ENCODE data around the gene ARHGAP42.

Gene ARHGAP42

DNA sequence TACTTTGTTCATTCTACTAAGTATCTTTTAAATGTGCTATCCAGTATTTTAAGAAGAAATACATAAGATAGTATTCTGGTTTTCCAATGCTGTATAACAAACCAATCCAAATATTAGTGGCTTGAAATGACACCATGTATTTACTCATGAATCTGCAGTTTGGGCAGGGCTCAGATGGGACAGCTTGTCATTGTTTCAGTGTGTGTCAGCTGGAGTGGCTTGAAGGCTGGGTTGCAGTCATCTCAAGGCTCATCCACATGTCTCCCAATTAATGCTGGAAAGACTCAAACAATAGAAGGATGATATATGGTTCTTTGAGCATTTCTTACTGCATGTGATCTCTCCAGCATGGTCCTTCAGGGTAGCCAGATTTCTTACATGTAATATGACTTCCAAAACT lies 146.2 kb downstream of the ARHGAP42 start:
- no peak for DNase-seq (ENCODE audit: low read depth)

GRCh38 chr11:100835854-100836253 lies 148.8 kb downstream of the ARHGAP42 start:
- no peak for DNase-seq (ENCODE audit: low read depth)

DNA sequence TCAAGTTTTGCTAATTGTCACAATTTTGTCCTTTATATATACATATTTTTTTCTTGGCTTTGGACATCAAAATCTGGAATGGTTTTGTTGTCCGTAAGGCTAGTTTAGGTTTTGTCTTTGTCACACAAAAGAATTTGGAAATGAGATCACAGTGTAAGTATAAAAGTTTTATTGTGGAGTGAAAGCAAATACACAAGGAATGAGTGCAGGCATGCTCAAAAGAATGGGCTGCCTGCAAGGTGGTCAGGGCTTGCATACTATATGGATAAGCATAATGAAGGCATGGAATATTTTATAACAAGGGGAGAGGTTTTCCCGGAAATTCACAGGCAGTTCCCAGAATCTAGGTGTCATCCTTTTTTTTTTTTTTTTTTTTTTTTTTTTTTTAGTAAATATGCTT lies 150.2 kb downstream of the ARHGAP42 start:
- DNase-seq (ENCODE audit: low read depth): no peak

DNA sequence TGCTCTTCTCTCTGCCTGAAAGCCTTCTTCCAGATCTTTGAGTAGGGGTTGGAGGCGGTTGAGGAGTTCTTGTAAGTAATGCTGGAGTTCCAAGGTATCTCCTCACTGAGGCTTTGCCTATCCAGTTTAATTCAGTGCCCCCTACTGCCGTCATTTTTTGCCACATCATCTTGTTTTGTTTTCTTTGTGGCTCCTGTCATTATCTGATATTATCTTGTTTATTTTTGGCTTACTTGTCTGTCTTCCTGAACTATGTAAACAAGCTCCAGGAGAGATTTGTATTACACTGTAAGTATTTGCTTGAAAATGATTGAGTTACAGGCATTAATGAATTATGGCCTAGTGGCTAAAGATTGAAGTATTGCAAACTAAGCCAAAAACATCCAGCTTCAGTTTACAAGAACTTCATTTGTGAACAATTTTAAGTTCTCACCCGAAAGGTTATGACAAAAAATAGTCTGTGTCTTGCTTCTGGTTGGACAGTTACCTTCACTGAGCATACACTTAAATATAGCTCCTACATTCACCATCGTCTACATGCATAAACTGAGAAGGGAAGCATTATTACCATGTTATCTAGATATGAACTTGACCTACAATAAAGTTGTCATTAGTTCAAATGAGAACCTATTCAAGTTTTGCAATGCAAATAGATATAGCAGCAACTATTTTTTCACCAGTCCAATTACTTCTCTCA lies 154.8 kb downstream of the ARHGAP42 start:
- no peak for DNase-seq (ENCODE audit: low read depth)

DNA sequence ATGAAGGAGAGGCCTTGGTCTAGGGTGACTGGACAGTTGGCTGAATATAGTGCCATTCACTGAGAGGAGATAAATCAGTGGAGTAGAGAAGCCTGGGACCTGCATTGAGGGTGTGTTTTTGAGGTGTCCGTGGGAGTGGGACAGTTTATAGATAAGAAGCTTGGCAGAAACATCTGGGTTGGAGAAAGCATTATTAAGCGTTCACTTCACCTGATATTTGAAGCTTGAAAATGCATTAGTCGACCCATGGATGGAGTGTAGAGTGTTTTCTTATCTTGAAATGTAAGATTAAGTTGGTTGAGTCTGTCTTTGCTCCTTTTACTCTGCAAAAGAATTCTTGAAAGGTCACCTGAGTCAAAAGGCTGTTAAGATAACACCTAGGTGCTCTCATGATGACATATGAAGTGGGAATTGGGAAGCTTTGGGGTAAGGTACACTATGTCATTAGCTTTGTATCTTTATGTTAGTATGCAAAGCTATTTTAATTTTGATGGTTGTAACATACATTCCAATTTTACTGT lies 160.7 kb downstream of the ARHGAP42 start:
- DNase-seq (ENCODE audit: low read depth): no peak

DNA sequence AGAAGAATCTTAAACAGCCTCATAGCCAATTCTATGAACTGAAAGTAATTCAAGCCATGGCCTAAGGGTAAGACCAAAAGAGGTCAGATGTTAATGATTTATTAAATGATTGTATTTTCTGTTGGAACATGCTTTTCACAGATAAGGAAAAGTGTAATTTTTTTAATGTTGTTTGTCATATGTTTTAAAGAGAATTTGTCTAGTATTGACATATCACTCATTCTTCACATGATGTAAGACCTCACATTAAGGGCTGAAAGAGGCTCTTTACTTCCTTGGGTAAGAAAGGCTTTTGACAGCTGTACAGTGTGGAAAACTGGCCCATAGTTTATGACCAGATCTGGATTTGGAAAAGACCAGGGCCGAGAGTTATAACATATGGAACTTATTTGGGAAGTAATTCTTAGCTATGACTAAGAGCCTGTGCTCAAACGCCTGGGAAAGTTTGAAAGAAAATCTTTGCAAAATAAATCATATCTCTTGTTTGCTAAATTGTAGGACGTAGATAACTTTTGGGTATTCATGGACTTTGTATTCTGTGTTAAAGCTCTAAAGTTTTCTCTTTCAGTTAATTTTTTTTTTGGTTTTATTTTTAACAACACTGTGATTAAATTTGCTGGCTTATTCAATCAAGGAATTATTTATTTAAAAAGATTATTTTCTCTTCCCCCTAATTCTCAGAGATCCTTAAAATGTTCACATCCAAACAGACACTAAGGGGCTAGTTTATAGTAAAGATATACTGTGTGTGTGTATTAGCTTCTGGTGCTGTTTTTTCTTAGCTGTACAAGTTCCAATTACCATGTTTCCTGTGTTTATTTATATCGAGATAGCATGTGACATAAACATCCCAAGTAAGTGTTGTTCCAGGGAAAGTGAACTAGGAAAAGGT lies 162.2 kb downstream of the ARHGAP42 start:
- no peak for DNase-seq (ENCODE audit: low read depth)

GRCh38 chr11:100849901-100850235 lies 162.8 kb downstream of the ARHGAP42 start:
- DNase-seq (ENCODE audit: low read depth): no peak

DNA sequence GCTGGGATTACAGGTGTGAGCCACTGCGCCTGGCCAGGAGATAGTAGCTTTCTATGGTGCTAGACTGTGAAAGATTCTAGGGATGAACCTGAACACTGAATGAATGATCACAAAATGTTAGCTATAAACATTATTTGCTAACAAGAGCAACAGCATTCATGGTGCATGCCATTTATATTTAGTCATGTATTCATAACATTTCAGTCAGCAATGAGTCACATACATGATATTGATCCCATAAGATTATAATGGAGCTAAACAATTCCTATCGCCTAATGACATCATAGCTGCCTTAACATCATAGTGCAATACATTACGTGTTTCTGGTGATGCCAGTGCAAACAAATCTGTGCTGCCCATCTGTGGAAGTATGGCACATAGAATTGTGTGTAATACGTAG lies 164.1 kb downstream of the ARHGAP42 start:
- DNase-seq (ENCODE audit: low read depth): no peak

- DNase-seq (ENCODE audit: low read depth): no peak
Observed at GRCh38 chr11:100851584-100852152, 164.6 kb downstream of the ARHGAP42 start.

GRCh38 chr11:100855466-100856067 lies 168.5 kb downstream of the ARHGAP42 start:
- no peak for DNase-seq (ENCODE audit: low read depth)

DNA sequence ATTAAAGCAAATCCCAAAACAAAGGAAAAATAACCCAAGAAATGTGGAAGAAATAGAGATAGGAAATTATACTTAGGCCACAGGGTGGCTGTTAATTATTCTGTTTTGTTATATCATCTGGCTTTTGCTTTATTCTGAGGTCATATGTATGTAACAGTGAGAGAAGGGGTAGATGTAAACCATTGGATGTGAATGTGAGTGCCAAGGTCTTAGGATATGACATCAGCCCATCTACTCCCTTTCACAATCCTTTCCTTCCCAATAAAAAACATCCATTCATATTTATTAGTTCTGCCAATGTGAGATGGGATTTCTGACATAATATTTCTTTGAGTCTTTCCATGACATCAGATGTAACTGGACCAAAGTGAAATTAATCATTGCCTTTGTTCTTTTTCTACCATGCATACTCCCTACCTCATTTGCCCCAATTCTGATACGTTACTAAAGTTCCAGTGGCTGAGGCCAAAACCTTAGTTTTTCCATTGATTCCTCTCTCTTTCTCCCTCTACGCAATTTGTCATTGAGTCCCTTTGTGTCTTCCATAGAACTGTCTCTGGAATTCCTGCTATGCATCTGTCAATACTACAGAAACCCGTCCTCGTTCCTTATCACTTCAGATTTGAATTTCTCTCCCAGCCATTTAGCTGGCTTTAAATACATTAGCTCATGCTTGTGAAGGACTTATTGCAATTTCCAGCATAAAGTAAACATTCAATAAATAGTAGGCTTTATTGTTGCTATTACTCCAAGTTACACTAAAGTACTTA lies 170.3 kb downstream of the ARHGAP42 start:
- DNase-seq (ENCODE audit: low read depth): no peak

DNA sequence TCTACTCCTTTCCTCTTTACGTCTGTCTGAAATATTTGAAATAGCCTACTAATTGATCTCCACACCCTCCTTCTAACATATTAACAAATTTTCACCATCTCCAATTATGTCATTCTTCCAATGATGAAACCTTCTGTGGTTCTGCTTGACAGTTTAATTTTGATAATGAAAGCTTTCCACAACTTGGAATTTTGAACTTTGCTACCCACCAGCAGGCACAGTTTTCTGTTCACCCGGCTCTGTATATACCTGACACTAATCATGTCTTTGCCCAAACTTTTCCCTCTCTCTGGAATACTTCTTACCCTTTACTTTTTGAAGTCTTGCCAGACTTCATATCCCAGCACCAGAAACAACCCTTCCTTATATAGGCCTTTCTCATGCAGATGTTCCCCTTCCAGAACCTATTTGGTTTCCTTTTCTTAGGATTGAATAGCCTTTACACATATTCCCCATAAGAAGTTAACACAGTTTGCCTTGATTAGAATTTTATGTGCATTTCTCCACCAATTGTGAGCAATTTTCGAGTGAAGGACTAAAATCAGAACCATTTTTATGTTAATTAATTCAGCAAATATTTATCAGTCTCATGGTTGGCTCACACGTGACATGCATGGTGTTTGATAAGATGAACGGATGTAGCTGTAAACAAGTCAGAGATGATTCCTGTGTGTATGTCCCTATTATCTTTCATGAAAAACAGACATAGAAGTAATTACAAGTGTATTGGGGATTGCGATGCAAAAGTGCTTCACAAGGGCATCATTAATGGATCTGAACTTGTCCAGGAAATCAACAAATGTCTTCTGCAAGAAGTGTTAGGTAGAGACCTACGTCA lies 173.4 kb downstream of the ARHGAP42 start:
- no peak for DNase-seq (ENCODE audit: low read depth)

- DNase-seq (ENCODE audit: low read depth): no peak
Observed at GRCh38 chr11:100861212-100861611, 174.1 kb downstream of the ARHGAP42 start.

DNA sequence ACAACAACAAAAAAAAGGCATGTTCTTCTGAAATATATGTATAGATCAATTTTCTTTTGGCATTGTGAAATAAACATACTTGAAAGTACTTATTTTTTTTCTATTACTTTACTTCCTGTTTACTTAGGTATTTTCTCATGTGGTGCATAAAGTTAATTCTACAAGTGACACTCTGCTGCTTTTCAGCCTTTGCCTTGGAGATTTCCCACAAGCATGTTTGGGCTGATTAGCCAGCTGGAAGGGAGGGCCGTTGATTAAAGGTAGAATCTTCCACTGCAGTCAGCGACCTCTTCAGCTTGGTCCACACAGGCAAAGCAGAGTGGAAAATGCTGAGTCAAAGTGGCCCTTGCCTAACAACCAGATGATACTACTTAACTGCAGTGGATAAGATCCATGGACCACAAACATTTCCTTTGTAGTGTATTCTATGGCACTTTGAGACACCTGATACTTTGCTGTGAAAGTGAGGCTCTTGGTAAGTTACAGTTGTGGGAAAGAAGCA lies 176.0 kb downstream of the ARHGAP42 start:
- no peak for DNase-seq (ENCODE audit: low read depth)

GRCh38 chr11:100865443-100866065 lies 178.5 kb downstream of the ARHGAP42 start:
- no peak for DNase-seq (ENCODE audit: low read depth)

- no peak for DNase-seq (ENCODE audit: low read depth)
Observed at GRCh38 chr11:100866453-100866852, 179.4 kb downstream of the ARHGAP42 start.

DNA sequence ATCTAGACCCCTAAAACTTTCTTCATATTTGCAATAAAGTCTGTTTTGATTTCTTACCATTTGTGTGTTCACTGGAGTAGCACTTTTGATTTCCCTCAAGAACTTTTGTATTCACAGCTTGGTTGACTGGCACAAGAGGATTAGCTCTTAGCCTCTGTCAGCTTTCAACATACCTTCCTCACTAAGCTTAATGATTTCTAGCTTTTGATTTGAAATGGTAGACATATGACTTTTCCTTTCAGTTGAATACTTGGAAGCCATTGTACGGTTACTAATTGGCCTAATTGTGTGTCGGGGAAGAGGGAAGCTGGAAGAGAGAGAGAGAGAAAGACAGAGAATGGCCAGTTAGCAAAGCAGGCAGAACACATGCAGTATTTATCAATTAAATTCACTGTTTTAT lies 180.5 kb downstream of the ARHGAP42 start:
- DNase-seq (ENCODE audit: low read depth): no peak

- DNase-seq (ENCODE audit: low read depth): no peak
Observed at GRCh38 chr11:100869328-100869727, 182.2 kb downstream of the ARHGAP42 start.

DNA sequence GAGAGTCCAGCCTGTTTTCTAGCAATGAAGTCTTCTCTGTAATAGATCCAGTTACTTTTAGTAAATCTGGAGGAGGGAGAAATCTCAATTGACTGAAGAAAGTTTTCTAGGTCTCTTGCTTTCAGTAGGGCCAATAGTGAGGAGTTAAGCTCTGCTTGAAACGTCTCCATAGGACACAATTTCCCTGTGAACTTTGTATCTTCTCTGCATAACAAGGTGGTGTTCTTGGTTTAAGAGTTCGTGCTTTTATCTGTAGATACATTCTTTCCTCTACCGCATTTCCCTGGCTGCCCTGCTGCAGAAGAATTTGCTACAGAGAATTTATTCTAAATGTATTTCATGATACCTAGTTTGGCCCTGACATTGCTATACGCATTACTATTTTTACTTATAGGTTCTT lies 183.1 kb downstream of the ARHGAP42 start:
- DNase-seq (ENCODE audit: low read depth): no peak
